HL-60 (cell line): ENCODE data around the gene ECEL1.

Experiments
- DNase-seq, 2 experiments: peaks; one replicate each; pipeline ENCODE4 v3.0.0-alpha.2; 2010 to 2020; ENCODE audit warnings: low read depth in 1 of 2, low spot score in 1 of 2
- H3K27ac ChIP-seq: fragments of 250-450 bp; sonication (Bioruptor Pico); replicated peaks from 2 replicates; pipeline ENCODE4 v1.5.1; 2020; ENCODE audit warnings: mild to moderate bottlenecking, moderate library complexity
- H3K27me3 ChIP-seq: fragments of 250-450 bp; sonication (Bioruptor Pico); 2 replicates; pipeline ENCODE4 v1.5.1; 2021; ENCODE audit warnings: mild to moderate bottlenecking, moderate library complexity; ENCODE audit not compliant: insufficient read depth, poor library complexity, severe bottlenecking
- H3K4me3 ChIP-seq: replicated peaks from 2 replicates; pipeline ENCODE4 v1.5.1; 2011; ENCODE audit warnings: mild to moderate bottlenecking, control low read depth, low read length; ENCODE audit not compliant: insufficient read depth
- GABPA ChIP-seq: IDR thresholded peaks from 2 replicates; pipeline ENCODE4 v1.6.1; 2012; ENCODE audit warnings: low read depth
- POLR2AphosphoS5 ChIP-seq: IDR thresholded peaks from 2 replicates; pipeline ENCODE4 v1.6.1; 2012; ENCODE audit warnings: low read depth
- SPI1 ChIP-seq: IDR thresholded peaks from 2 replicates; pipeline ENCODE4 v1.6.1; 2012; ENCODE audit warnings: low read depth, mild to moderate bottlenecking, borderline replicate concordance
- TF ChIP-seq, protein P1 (sequence below): IDR thresholded peaks from one replicate; pipeline ENCODE4 v1.5.1; 2011; ENCODE audit warnings: low read length, control low read depth, inconsistent platforms; ENCODE audit not compliant: insufficient read depth
- TF ChIP-seq, protein P2 (sequence below): IDR thresholded peaks from 2 replicates; pipeline ENCODE4 v1.6.1; 2012; ENCODE audit warnings: low read depth; ENCODE audit not compliant: insufficient replicate concordance

Gene ECEL1

DNA sequence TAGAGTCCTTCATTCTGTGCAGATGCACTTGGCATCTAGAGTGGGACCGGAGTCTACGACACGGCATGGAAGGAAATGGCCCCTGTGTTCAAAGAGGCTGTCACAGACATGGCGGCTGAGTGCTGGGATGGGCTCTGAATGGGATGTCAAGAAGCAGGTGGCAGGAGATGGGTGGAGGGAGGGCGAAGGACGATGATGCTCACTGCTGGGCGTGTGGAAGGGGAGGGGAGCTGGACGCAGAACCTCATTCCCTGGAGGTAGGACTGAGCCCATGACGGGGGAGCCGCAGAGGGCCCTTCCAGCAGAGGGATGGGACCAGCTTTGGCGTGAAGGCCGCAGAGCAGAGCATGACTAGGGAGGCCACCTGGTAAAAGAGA is 50.5 kb downstream of the ECEL1 start:
- H3K27me3 ChIP-seq, result no peaks in the 10 kb centered on the region
- H3K4me3 ChIP-seq, result no peak overlapping the region
- H3K27ac ChIP-seq, result no peak overlapping the region
- no peak for DNase-seq
- TF ChIP-seq GABPA (no peak), POLR2AphosphoS5 (no peak), SPI1 (no peak)
- TF ChIP-seq, protein P1, sequence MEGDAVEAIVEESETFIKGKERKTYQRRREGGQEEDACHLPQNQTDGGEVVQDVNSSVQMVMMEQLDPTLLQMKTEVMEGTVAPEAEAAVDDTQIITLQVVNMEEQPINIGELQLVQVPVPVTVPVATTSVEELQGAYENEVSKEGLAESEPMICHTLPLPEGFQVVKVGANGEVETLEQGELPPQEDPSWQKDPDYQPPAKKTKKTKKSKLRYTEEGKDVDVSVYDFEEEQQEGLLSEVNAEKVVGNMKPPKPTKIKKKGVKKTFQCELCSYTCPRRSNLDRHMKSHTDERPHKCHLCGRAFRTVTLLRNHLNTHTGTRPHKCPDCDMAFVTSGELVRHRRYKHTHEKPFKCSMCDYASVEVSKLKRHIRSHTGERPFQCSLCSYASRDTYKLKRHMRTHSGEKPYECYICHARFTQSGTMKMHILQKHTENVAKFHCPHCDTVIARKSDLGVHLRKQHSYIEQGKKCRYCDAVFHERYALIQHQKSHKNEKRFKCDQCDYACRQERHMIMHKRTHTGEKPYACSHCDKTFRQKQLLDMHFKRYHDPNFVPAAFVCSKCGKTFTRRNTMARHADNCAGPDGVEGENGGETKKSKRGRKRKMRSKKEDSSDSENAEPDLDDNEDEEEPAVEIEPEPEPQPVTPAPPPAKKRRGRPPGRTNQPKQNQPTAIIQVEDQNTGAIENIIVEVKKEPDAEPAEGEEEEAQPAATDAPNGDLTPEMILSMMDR, result no peak
- TF ChIP-seq, protein P2, sequence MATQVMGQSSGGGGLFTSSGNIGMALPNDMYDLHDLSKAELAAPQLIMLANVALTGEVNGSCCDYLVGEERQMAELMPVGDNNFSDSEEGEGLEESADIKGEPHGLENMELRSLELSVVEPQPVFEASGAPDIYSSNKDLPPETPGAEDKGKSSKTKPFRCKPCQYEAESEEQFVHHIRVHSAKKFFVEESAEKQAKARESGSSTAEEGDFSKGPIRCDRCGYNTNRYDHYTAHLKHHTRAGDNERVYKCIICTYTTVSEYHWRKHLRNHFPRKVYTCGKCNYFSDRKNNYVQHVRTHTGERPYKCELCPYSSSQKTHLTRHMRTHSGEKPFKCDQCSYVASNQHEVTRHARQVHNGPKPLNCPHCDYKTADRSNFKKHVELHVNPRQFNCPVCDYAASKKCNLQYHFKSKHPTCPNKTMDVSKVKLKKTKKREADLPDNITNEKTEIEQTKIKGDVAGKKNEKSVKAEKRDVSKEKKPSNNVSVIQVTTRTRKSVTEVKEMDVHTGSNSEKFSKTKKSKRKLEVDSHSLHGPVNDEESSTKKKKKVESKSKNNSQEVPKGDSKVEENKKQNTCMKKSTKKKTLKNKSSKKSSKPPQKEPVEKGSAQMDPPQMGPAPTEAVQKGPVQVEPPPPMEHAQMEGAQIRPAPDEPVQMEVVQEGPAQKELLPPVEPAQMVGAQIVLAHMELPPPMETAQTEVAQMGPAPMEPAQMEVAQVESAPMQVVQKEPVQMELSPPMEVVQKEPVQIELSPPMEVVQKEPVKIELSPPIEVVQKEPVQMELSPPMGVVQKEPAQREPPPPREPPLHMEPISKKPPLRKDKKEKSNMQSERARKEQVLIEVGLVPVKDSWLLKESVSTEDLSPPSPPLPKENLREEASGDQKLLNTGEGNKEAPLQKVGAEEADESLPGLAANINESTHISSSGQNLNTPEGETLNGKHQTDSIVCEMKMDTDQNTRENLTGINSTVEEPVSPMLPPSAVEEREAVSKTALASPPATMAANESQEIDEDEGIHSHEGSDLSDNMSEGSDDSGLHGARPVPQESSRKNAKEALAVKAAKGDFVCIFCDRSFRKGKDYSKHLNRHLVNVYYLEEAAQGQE, result no peak

DNA sequence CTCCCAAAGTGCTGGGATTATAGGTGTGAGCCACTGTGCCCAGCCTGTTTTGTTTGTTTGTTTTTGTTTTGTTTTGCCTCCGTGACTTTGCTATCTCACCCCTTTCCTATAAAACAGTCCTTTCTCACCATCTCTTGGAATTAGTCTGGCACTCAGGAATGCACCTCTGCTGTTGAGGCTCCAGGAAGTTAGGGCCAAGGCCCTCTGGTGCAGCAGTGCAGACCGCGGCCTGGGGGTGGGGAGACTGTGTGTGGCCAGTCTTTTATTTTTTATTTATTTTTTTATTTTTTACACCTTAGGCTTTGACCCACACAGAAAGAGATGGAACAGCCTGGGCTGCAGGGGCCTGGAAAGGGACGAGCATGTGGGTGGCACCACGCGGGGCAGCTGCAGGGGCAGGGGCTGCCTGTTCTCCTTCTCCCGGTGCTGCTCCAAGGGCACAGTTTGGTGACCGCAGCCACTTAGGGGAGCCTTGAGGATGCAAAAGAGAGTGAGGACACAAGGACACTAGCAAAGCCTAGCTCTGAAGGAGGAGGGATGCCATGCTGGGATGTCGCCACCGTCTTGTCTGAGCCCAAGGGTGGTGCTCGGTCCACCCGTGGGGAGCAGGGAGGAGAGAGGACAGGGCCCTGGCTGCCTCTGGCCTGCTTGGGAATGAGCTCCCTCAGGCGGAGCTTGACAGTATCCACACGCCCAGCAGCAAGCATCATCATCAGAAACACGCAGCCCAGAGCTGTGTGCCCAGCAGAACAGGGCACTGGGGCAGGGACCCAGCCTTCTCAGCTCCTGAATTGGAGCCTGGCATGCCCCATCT is 51.0 kb downstream of the ECEL1 start:
- Histone ChIP-seq H3K4me3 (no peak overlapping the region), H3K27me3 (no peaks in the 10 kb centered on the region), H3K27ac (no peak overlapping the region)
- no peak for DNase-seq
- no peak for TF ChIP-seq POLR2AphosphoS5
- TF ChIP-seq, protein P2, result no peak
- TF ChIP-seq GABPA, result no peak
- TF ChIP-seq, protein P1, result no peak
- TF ChIP-seq SPI1, result no peak

DNA sequence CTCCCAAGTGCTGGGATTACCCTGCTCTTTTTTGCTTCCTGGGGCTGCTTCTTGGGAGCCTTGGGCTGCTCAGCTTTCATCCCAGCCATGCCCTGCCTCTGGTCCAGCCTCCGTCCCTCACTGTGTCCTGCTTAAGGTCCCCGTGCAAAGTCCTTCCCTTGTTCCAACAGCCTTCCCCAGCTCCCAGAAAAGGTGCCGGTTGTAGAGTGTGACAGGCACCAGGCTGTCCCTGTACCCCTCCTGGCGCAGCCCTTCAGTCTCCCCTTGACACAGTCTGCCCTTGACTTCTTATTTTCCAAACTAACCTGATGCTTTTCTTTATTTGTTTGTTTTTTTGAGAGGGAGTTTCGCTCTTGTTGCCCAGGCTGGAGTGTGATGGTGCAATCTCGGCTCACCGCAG is 51.8 kb downstream of the ECEL1 start:
- Histone ChIP-seq H3K27me3 (no peaks in the 10 kb centered on the region), H3K4me3 (no peak overlapping the region), H3K27ac (no peak overlapping the region)
- TF ChIP-seq GABPA (no peak), SPI1 (no peak), POLR2AphosphoS5 (no peak)
- TF ChIP-seq, protein P2, result no peak
- TF ChIP-seq, protein P1, result no peak
- DNase-seq, result no peak
